Limb (tissue), 2 donors: Measurements from ENCODE around the gene RNF41.

ENCODE experiments used
- DNase-seq, 2 donors: peaks; one replicate each; pipeline ENCODE4 v3.0.0-alpha.2; 2016; ENCODE audit errors: extremely low spot score in 2 of 2

RNF41 gene

DNA sequence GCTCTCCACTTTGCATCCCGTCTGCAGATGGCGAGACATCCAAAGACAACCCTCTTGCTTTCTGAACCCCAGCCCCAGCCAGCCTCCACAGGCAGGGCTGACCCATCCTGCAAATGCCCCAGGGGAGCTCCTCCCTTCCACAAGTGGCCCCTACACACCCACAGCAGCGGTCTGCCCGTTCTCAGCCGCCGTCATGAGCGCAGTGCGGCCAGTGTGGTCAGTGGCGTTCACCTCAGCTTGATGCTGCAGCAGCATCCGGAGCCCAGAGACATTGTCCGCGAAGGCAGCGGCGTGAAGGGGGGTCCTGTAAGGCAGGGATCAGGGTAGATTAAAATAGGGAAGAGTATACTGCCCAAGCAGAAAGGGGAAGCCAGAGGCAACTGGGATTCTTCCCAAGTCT is 22.8 kb upstream of the RNF41 start:
- DNase-seq = no peak

DNA sequence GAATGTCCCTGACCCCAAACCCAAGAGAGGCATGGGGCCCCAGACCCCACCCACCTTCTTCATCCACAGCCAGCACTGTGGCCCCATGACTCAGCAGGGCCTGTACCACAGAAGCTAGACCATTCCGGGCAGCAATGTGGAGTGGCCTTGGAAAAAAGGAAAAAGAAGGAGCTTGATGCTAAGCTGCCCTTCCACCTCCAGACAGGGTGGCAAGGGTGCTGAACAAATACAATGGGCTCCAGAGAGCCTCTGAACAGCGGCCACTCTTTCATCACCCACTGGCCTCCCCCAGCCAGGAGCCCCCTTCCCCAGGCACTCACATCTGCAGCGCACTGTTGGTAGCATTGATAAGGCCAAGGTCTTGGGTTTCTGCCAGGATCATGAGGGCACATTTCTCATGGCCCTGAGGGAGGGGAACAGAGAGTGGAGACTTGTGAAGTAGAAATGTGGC is 22.0 kb upstream of the RNF41 start:
- no peak for DNase-seq

DNA sequence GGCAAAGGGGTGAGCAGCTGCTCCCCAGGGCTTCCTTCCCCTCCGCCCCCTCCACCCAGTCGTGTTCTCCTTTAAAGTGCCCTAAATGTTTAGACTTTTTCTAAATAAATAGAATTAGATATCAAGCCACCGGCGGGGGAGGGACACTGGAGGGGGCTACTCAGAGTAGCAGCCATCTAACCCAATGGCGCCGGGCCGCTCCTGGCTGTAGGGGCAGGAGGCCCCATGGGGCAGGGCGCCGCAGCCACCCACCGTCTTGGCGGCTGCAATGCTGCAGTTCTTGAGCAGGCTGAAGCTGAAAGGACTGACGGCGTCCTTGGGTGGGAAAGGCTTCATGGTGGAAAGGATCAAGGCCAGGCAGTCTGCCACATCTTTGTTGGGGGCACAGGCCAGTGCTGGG is 21.3 kb upstream of the RNF41 start:
- DNase-seq = no peak

DNA sequence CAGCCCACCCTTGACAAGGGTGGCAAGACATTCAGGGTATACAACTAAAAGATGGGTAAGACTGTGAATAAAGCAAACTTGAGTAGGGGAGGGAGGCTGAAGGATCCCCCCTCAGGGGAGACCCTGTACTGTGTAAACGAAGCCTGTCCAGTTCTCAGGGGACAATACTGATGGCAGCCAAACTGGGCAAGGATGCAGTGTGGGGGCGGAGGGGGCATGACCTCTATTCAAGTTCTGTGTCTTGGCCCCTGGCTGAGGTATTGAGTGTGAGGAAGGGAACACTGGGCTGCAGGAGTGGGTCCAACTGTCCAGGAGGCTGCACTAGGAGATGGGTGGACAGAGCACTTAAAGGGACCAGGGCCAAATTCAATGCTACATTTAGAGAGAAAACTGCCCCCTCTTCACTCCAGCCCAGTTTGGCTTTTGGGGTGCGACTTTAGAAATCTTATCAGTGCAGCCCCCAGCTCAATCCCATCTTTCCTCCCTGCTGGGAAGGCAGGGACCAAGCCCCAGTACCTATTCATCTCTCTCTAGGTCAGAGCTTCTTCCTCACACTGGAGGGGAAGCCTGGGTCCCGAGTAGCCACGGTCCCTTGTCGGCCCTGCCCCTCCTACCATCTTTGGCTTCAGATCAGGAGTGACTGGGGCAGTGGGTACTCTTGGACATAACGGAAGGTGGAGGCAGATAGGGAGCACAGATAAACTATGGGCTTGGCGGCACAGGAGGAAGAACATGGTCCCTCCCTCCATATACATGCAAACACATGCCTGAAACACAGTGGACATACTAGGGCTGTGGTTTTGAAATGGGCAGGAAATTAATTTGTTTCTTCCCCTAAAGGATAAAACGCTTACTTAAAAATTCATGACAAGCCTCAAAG is 19.9 kb upstream of the RNF41 start:
- no peak for DNase-seq

DNA sequence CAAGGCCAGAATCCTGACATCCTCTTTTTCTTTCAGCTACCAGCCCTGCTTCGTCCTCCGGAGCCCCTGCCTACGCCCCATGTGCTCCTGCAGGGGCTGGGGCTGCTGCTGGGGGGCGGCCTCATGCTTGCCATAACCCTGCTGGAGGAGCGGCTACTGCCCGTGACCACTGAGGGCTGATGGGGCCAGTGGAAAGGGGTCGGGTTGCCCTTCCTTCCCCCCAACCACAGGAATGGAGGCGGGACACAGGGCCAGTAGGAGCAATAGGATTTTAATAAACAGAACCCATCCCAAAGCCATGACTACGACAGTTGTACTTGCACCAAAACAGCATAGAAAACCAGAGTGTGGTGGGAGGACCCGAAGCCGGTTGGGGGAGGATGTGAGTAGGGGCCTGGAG is 15.8 kb upstream of the RNF41 start:
- DNase-seq = no peak

DNA sequence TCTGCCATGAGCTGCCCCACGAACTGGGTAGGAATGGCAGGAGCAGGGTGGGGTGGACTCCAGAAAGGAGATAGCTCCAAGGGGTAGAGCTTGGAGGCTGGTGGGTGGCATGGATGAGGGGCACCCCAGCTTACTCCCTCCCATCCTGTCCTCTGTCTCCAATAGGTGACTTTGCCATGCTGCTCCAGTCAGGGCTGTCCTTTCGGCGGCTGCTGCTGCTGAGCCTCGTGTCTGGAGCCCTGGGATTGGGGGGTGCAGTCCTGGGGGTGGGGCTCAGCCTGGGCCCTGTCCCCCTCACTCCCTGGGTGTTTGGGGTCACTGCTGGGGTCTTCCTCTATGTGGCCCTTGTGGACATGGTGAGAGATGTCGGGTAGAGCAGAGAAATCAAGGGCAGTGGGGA is 15.3 kb upstream of the RNF41 start:
- no peak for DNase-seq

DNA sequence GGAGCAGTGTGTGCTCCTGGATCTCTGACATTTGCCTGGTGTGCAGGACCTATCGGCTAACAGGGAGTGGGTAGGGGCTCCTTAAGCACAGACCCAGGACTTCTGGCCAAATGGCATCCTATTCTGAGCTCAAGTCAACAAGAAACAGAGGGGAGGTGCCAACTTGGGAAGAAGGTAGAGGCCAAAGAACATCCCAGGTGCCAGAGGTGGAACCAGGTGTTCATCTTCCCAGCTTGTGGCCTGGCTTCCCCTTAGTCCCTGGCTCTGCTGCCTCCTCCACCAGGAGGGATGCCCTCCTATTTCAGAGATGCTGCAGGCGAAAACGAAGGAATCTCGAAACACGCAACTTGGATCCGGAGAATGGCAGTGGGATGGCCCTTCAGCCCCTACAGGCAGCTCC is 14.4 kb upstream of the RNF41 start:
- no peak for DNase-seq

DNA sequence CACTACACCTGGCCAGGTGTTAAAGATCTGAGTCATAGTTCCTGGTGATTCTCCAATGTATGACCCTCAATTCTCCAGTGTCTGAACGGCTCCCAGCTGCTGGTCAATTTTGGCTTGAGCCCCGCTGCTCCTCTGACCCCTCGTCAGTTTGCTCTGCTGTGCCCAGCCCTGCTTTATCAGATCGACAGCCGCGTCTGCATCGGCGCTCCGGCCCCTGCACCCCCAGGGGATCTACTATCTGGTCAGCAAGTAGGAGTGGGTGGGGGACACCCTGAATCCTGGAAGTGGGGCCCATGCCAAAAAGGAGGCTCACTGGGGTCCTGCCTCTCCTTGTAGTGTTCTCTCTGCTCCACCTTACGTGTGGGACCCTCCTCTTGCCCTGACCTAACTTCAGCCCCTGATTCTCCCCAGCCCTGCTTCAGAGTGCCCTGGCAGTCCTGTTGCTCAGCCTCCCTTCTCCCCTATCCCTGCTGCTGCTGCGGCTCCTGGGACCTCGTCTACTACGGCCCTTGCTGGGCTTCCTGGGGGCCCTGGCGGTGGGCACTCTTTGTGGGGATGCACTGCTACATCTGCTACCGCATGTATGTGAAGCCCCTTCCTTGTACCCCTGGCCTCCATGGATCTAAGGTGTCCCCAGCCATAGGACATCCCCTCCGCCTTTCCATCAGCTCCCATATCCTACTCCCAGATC is 13.2 kb upstream of the RNF41 start:
- no peak for DNase-seq

DNA sequence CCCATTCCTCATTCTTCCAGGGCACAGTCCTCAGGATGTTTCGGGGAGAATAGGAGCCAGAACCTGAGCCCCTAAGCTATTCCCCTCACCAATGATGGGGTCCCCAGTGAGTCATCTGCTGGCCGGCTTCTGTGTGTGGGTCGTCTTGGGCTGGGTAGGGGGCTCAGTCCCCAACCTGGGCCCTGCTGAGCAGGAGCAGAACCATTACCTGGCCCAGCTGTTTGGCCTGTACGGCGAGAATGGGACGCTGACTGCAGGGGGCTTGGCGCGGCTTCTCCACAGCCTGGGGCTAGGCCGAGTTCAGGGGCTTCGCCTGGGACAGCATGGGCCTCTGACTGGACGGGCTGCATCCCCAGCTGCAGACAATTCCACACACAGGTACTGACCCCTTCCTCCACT is 9.5 kb upstream of the RNF41 start:
- no peak for DNase-seq

DNA sequence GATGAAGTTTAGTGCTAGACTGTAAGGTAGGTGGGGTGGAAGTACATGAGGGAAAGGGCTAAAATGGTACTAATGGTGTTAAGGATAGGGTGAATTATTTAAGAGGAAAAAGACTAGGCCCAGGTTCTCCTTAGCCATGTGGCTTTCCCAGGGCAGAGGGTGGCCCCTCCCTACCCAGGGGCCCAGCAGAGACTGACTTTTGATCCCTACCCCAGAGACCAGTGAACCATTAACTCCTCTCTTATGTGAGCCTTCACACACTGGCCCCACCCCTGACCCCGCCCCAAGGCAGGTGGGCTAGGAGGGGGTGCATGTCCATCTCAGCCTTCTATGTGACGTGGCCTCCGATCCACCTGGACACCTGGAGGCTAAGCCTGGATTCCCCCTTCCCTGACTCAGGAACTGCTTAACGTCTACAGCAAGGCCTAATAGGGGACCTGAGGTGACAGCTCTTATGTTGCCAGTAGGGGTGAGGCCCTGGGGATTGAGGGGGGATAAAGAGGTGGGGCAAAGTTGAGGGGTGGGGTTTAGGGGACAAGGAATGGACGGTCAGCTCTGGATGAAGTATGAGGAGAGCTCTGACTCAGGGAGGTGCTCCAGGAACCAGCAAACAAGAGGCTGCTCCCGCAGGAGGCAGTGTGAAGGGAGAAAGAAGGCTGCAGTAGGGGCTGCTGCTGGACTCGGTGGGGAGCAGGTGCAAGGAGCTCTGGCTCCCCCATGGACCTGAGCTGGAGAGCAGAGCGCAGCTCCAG is 8.9 kb upstream of the RNF41 start:
- DNase-seq = no peak

DNA sequence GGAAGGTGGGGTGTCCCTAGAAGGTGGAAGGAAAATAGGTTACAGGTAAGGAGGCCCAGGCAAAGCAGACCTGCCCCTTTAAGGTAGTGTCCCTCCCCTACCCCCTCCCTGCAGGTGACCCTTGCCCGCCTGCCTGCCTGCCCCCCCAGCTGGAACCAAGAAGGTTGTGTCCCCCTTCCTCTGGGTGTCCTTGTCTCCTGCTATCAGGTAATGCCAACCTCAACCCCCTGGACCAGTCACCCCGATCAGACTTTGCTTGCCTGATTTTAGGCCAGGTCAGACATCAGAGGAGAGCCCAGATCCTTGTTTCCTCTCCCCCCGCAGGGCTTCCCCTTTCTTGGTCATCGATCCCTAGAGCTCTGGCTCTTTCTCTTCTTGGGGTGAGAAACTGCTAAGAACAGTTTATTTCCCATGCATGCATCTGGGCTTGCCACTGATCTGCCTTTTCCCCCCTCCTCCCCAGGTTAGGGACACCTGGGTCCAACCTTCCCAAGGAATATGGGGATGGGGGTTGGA is 8.3 kb upstream of the RNF41 start, which contains the start of gene SLC39A5:
Gene SLC39A5, plus strand, starts transcription at position 136 of the 516 bp plus-strand sequence. CDS start 1,224 bp downstream, outside the sequence.
- DNase-seq = no peak

DNA sequence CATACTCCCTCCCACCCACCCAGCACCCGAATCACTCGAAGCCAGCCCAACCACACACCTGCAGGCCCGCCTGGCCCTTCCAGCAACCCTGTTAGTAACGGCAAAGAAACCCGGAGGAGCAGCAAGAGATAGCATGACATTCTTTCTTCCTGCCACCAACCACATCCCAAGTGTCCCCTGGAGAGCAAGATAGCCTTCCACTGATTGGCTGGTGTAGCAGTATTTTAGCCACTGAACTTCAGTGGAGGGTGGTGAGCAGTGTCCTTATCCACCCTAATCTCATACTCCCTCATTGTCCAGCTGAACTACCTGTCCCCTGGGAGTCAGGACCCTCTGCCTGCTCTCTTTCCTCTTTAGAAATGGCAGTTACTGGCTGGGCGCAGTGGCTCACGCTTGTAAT is 7.4 kb upstream of the RNF41 start:
- no peak for DNase-seq

DNA sequence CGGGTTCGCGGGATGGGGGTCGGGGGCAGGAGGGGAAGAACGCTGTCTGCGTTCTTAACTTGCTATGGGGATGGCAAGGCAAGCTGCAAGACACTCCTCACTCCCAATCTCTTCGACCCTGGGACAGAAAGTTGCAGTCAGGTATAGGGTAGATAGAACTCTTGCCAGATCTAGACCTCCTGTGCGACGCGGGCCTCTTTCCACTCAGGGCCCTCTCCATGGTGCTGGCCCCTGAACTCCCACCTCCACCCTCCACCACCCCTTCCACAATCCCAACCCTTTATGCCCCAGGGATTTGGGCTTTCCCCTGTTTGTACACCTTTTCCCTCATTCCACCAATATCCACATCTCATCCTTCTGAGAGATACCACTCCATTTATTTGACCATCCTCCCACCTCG is 3.2 kb upstream of the RNF41 start:
- DNase-seq = no peak

DNA sequence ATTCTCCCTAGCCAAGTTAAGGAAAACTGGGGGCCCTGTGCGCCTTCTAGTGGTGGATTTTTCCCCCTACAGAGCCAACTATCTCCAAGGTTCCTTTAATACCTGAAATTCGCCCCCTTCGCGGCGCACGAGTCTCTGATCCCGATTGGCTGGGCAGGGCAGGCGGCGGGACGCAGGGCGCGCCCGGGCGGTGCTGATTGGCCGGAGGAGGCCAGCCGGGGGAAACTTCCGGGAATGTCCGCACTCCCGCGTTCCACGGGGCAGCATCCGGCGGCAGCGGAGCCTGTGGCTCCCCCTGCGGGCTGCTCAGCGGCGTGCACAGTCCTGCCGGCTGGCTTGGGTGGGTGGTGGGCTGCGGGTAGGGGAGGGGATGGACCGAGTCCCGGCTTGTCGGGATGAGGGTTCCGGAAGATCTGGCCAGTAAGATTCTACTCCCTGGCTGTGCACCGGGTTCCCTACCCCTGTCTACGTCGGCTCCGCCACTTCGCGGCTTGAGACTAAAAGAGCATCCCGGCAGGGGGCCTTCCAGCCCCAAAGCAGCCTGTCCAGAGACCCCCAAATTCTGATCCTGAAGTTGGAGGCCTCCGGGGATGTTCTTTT is 2.5 kb upstream of the RNF41 start, which contains the start of gene NABP2:
Gene NABP2, plus strand, starts transcription at position 241 of the 600 bp plus-strand sequence. CDS start 515 bp downstream, outside the sequence.
- DNase-seq = peak; percentile 98 to 99

DNA sequence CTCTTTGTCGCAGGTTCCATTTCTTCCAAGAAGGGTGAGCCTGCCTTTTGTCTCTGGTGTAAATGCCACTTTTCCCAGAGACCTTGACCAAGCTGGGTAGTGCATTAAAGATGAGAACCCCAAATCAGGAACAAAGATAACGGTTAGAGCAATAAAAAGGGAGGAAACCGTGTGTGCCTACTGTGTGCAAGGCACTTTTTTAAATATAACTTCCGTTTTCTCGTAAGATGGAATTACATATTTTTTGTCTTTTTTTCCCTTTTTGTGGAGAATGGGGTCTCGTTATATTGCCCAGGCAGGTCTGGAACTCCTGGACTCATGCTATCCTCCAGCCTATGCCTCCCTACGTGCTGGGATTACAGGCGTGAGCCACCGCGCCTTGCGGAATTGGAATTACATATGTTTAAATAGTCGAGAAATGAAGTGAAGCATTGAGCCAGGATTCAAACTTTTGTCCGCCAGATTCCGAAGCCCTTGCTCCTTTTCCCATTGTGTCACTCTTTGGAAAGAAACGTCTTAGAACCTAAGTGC is 1.9 kb upstream of the RNF41 start:
- no peak for DNase-seq

DNA sequence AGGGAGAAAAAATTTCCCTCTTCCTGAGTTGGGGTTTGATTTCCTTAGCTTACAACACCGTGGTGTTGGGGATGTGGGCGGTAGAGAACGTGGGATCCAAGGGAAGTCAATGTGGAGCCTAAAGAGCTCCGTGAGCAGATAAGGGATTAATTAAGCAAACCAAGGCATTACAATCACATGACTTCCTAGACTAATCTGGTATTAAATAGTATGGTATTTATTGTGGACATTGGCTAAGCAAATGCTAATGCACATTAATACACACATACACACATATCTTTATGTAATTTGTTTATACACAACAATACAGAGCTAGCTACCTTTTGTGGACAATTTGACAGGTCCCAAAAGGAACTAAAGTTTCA is 791 bp upstream of the RNF41 start:
- DNase-seq = peak in 1 of 2 donors; percentile 1

DNA sequence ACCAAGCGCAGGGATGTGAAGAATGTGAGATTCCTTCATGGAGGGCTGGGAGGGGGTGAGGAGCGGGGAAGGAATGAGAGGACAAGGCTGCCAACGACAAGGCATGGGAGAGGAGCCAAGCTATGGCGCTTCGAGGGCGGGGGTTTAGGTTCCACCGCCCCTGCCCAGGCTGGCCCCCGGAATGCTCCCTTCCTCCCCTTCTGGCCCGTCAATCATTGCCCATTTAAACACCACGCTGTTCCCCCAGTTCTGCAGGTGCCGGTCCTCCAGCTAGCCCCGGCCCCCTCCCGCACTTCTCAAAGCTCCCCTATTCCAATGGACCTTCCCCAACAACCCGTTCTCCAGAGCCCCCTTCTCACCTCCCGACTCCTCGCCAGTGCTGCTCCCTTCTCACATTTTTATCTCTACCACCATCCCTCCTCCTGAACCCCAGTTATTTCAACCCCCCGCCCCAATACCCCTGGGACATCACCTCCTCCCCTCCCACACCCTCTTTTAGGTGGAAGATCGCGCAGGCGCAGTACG is 428 bp downstream of the RNF41 start:
- peak; percentile 77 to 81 for DNase-seq

DNA sequence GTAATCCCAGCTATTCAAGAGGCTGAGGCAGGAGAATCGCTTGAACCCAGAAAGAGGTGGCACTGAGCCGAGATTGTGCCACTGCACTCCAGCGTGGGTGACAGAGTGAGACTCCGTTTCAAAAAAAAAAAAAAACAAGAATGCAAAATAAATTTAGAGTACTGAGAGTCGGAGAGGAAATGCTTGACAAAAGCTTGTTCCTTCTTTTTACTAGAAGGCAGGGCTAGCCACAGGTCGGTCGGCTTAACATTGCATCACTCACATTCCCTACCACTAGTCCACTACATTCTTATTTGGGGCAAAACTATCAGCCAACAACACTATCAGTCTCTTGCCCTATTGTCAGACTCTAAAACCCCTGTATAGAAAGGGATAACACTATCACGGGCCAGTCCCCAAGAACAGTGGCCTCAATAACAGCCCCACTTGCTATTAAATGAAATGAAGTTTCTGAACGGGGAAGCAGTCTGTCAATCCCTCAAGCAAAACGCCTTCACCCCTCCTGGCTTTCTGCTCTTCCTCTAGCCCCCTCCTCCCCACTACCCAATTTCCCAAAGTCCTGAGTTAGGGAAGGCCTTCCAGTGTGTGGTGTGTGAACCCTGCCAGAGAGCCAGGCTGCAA is 1.0 kb downstream of the RNF41 start:
- no peak for DNase-seq

DNA sequence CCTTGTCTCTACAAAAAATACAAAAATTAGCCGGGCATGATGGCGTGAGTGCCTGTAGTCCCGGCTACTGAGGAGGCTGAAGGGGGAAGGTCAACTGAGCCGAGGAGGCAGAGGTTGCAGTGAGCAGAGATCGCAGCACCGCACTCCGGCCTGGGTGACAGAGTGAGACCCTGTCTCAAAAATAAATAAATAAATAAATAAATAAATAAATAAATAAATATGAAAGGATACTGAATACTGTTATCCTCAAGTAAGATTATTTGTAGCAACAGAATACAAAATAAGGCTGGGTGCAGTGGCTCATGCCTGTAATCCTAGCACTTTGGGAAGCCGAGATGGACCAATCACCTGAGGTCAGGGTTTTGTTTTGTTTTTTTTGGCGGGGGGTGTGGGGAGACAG is 1.9 kb downstream of the RNF41 start:
- no peak for DNase-seq

DNA sequence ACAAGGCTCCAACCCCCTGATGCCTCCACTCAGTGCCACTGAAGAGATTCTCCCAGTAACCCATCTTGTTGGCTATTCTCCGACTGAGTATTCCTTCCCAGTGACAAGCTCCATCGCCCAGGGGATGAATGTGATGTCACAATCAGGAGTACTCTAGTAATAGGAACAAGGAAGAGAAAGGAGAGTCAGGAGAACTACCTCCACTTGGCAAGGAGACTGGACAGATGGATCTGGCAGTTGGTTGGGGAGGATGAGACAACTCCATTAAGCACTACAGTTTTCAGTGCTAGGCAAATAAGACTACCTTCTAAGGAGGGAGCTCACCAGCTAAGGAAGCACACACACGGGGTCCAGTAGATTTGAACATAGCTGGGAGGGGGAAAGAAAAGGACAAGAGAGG is 5.3 kb downstream of the RNF41 start:
- DNase-seq = no peak
